Activated naive CD8-positive, alpha-beta T cell treated with anti-CD3 and anti-CD28 coated beads, Interleukin-2, amount 10 ng/mL, durations not matched to agents 7 days and 5 days (primary cell): ENCODE data around the gene COLQ. TPM values are rescaled to one million over a fixed set of nuclear protein-coding genes. Genes with fewer than 3 reads are reported as not detected.
"Not testable (repeated sequence)": the region's sequence is repeated elsewhere in the genome, so short reads cannot be mapped to it uniquely, and the experiment has no call there.

Experiments used
- ATAC-seq: fragments of 150-1000 bp; cut with Tn5 transposase; one replicate; pipeline ENCODE4 v1.10.0; 2021; ENCODE audit warnings: low read depth, moderate library complexity
- POLR2A ChIA-PET: fragments of 350-600 bp; sonication (Branson Sonifier 250); formaldehyde crosslinking; loops from one replicate; lab custom pipeline; 2021; ENCODE audit warnings: antibody characterized with exemption; lab: Charles Lee
- DNase-seq: peaks from one replicate; pipeline ENCODE4 v3.0.0; 2021
- H3K27ac Mint-ChIP-seq: one replicate; pipeline ENCODE4 v1.8.0; 2022; ENCODE audit warnings: mild to moderate bottlenecking, mixed read lengths
- H3K27me3 Mint-ChIP-seq: one replicate; pipeline ENCODE4 v1.8.0; 2022; ENCODE audit warnings: mild to moderate bottlenecking, moderate library complexity, mixed read lengths
- H3K36me3 Mint-ChIP-seq: one replicate; pipeline ENCODE4 v1.8.0; 2021; ENCODE audit warnings: mild to moderate bottlenecking, mixed read lengths
- H3K4me1 Mint-ChIP-seq: one replicate; pipeline ENCODE4 v1.8.0; 2021; ENCODE audit warnings: mixed read lengths
- H3K4me3 Mint-ChIP-seq: one replicate; pipeline ENCODE4 v1.8.0; 2022; ENCODE audit warnings: mild to moderate bottlenecking, moderate library complexity, mixed read lengths
- H3K9me3 Mint-ChIP-seq: one replicate; pipeline ENCODE4 v1.8.0; 2021; ENCODE audit warnings: mixed read lengths
- total RNA-seq, 2 experiments: library from RNA; stranded (reverse); gene quantifications; one replicate each; pipeline ENCODE4 v1.2.3, GENCODE V29; 2021

The COLQ gene
- total RNA-seq, 2 experiments from 2014 or later, result 3.5 to 4.1 TPM

DNA sequence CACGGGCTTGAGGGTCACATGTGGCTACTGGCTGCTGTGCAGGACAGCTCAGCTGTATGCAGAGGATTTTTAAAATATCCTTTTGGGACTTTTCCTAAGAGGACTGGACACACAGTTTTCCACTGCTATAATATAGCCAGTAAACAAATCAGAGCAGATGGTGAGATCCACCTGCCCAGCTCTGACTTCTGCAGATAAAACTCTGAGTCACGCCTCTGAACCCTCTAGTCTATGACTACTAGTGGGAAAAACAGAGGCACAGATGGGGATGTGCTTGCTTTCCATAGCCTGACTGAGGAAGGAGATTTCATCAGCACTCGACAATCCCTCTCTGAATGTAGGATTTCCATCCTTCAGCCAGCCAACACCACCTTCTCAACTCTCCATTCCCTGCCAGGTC is 45.1 kb downstream of the COLQ start:
- DNase-seq (no peak), ATAC-seq (no peak)
- Mint-ChIP-seq H3K4me1 (no peaks in the 10 kb centered on the region), H3K27ac (no peak overlapping the region), H3K9me3 (no peaks in the 10 kb centered on the region), H3K36me3 (no peaks in the 10 kb centered on the region), H3K27me3 (peaks cover 9% of the 10 kb centered on the region), H3K4me3 (no peak overlapping the region)
- POLR2A ChIA-PET, result no interaction called here

DNA sequence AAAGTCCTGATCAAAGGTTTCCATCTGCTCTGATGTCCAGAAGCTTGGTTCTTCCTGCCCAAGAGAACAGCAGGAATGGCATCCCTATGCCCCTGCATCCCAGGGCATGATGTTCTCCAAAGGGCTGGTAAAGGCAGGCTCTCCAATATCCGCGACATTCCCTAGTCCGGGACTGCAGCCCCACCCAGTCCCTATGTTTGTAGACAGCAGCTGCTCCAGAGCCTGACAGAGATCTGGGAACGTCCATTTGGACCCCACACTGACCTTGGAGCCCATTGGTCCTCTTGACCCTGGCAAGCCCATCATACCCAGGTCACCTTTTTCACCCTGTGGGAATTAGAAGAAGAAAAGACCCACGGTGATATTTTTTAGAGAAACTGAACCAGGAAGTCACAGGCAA is 46.3 kb downstream of the COLQ start:
- Mint-ChIP-seq H3K27me3 (peaks cover 5% of the 10 kb centered on the region), H3K4me3 (no peak overlapping the region), H3K4me1 (no peaks in the 10 kb centered on the region), H3K9me3 (no peaks in the 10 kb centered on the region), H3K27ac (no peak overlapping the region), H3K36me3 (no peaks in the 10 kb centered on the region)
- DNase-seq, result no peak
- POLR2A ChIA-PET, result no interaction called here
- no peak for ATAC-seq

DNA sequence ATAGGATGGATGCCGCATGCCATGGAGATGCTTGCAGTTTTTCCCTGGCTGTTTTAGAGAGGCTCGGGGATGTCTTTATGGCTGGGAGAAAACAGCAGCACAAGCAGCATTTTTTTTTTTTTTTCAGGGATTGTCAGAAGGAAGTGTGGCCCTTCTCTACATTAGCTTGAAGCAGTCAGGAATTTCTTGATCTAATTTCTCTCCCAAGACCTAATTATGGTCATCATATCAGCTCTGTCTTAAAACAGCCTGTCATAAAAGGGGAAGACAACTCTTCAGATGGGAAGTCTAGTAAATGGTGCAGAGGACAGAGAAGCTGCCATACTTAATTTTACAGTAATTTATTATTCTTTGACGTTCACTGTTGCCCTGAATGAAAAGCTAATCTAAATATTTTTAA is 49.6 kb downstream of the COLQ start:
- no peaks in the 10 kb centered on the region for H3K4me1 Mint-ChIP-seq
- no peaks in the 10 kb centered on the region for H3K36me3 Mint-ChIP-seq
- DNase-seq (no peak), ATAC-seq (no peak)
- no peak overlapping the region for H3K27ac Mint-ChIP-seq
- POLR2A ChIA-PET, result no interaction called here
- H3K4me3 Mint-ChIP-seq, result no peak overlapping the region
- peaks cover 2% of the 10 kb centered on the region for H3K27me3 Mint-ChIP-seq
- H3K9me3 Mint-ChIP-seq, result no peaks in the 10 kb centered on the region

DNA sequence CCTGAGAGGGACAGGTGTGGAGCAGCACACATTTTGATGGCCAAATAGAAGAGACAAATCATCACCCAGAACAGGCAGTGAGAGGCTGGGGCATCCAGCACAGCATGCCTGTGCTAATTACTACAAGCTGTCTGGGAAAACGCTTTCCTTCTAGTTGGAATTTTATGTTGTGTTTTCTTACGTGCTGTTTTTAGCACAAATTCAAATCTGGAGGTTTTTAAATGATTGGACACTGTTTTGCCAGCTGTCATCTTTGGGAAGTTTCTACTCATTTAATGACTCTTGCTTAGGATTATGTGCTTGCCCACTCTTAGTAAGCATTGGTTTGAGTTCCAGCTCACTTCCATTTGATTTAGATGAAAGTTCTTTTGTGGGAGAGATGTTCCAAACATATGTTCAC is 50.7 kb downstream of the COLQ start:
- Mint-ChIP-seq H3K9me3 (no peaks in the 10 kb centered on the region), H3K4me1 (no peaks in the 10 kb centered on the region), H3K36me3 (no peaks in the 10 kb centered on the region), H3K27ac (no peak overlapping the region), H3K4me3 (no peak overlapping the region), H3K27me3 (peaks cover 2% of the 10 kb centered on the region)
- no peak for ATAC-seq
- no peak for DNase-seq
- POLR2A ChIA-PET, result interaction anchor here (0.8 kb wide), 1 partner anchor 27 kb away, joined by 4 read pairs; no protein-coding TSS in a partner anchor

GRCh38 chr3:15470261-15470660 is 51.2 kb downstream of the COLQ start:
- H3K4me3 Mint-ChIP-seq, result no peak overlapping the region
- no peaks in the 10 kb centered on the region for H3K4me1 Mint-ChIP-seq
- peaks cover 2% of the 10 kb centered on the region for H3K27me3 Mint-ChIP-seq
- DNase-seq, result no peak
- H3K9me3 Mint-ChIP-seq, result no peaks in the 10 kb centered on the region
- POLR2A ChIA-PET, result no interaction called here
- H3K27ac Mint-ChIP-seq, result no peak overlapping the region
- no peak for ATAC-seq
- H3K36me3 Mint-ChIP-seq, result no peaks in the 10 kb centered on the region

DNA sequence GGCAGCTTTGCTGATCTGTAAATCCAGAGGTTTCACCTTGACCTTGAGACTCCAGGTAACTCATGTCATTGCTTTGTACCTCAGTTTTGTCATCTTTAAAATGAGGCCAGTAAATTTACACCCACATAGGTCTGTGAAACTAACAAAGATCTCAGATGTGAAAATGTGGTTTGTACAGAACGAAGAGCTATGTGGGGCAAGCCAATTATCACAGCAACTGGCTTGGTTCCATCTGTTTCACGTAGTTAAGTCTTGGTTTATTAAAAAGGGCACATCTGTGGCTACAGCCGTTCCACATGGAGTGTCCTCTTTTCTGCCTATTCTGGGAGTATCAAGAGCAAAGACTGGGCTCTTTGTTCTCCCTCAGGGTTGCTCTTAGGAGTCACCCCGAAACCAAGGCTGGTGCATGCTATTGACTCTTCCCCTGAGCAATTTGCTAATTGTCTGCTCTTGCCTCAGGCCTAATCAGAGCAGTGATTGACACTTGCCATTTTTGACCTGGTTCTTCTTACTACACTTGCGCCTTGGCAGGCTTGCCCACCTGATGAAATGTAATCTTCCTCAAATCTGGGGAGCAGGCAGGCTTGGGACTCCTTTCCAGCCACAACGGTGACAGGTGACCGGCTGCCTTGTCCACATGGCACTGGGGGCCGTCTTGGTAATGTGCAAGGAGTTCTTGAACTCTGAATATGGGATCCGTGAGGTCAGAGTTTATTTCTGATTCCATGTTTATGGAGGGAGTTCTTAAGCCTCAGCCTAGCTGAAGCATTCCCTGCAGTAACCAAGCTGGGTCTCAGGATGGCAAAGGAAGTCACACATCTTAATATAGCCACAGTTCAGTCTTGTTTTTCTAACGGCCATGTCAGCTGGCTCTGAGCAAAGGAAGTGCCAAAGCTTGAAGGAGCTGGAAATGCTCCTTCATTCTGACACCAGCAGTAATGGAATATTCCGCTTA is 54.0 kb downstream of the COLQ start:
- no peaks in the 10 kb centered on the region for H3K27me3 Mint-ChIP-seq
- POLR2A ChIA-PET, result interaction anchor here (1.5 kb wide), 1 partner anchor 47 kb away, joined by 3 read pairs; no protein-coding TSS in a partner anchor
- ATAC-seq, result no peak
- no peak overlapping the region for H3K4me3 Mint-ChIP-seq
- no peaks in the 10 kb centered on the region for H3K9me3 Mint-ChIP-seq
- H3K4me1 Mint-ChIP-seq, result peaks cover 5% of the 10 kb centered on the region
- no peak overlapping the region for H3K27ac Mint-ChIP-seq
- H3K36me3 Mint-ChIP-seq, result no peaks in the 10 kb centered on the region
- DNase-seq, result no peak

DNA sequence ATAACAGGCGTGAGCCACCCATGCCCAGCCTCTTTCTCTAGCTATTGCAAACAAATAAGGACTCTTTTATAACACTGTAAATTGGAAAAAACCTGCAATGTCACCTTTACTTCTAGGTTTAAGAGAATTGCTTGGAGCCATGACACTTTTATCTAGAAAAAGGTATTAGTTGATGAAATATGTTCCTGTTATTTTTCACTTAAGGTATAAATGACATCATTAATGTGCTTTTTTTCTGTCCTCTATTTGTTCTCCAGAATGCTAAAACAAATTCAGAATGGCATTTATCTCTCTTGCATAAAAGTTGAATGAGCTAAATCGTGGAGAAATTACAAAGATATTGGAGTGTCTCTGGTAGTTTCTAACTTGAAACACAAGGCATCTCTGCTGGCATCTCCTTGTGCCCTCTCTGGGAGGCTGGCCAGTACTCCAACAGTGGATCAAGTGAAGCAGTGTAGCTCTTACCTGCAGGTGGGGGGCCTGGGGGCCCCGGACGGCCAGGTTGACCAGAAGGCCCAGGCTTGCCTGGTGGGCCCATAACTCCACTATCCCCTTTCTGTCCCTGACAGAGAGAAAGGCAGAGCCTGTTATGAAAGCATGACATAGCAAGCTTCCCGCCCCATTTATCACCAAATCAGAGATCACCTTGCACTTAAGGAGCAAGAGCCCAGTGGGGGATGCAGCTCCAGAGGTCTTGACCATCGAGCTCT is 55.5 kb downstream of the COLQ start:
- no peak overlapping the region for H3K27ac Mint-ChIP-seq
- no peak overlapping the region for H3K4me3 Mint-ChIP-seq
- POLR2A ChIA-PET, result no interaction called here
- H3K27me3 Mint-ChIP-seq, result no peaks in the 10 kb centered on the region
- peaks cover 15% of the 10 kb centered on the region for H3K4me1 Mint-ChIP-seq
- H3K9me3 Mint-ChIP-seq, result no peaks in the 10 kb centered on the region
- no peak for ATAC-seq
- no peaks in the 10 kb centered on the region for H3K36me3 Mint-ChIP-seq
- no peak for DNase-seq

DNA sequence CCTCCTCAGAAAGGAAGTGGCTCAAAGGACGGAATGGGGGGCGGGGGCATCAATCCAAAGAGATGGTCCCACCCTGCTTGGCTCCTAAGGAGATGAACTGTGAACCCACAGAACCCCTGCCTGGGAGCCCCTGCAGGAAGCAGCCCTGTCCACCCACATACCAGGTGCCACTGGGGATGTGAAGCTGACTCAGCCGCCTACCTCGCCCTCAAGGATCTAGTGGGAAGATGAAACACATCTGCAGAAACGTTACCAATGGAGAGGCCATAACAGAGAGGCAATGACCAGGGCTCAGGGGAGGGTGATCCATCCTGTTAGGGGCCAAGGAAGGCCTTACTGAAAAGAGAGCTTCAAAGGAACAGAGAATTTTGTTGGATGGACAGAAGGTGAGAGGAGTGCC is 59.1 kb downstream of the COLQ start:
- no peak for ATAC-seq
- no peaks in the 10 kb centered on the region for H3K9me3 Mint-ChIP-seq

DNA sequence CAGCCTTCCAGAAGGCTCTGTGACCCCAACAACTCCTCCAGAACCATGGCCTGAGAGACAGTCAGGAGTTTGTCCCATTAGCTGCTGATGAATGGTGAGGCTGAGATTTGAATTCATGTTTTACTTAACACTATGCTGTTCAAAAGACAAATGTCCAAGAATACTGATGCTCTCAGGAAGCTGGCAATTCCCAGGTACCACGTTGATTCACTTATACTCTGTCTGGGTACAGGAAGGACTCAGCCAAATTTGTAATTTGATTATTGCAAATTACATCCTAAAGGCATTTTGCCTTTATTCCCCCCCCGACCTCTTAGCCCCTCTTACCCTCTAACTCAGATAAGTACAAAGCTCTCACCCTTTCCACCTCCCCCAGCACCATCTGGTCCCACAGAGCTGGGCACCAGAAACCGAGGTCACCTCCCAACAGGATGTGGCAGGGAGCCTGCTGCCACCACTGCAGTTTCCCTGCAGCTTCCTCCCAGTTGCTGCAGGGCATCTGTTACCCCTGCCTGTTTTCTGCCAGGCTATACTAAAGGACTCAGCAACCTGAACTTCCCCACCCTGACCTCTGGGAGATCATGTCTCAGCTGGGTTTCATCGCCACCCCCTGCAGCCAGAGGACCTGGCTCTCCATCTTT is 60.5 kb downstream of the COLQ start:
- peak overlapping the region; percentile 52 for H3K4me3 Mint-ChIP-seq
- H3K4me1 Mint-ChIP-seq, result peaks cover 27% of the 10 kb centered on the region
- DNase-seq, result peak; percentile 41
- ATAC-seq, result peak; percentile 77
- H3K36me3 Mint-ChIP-seq, result no peaks in the 10 kb centered on the region
- H3K27me3 Mint-ChIP-seq, result peaks cover 4% of the 10 kb centered on the region
- POLR2A ChIA-PET, result interaction anchor here (0.6 kb wide), 1 partner anchor 255 kb away, joined by 3 read pairs; the partner anchor contains the start of gene CAPN7
- H3K9me3 Mint-ChIP-seq, result no peaks in the 10 kb centered on the region
- H3K27ac Mint-ChIP-seq, result peak overlapping the region; percentile 43

More for the DNA sequence above, 59.1 kb downstream of the COLQ start:
- Mint-ChIP-seq H3K36me3 (no peaks in the 10 kb centered on the region), H3K4me3 (no peak overlapping the region), H3K27me3 (peaks cover 4% of the 10 kb centered on the region), H3K27ac (no peak overlapping the region), H3K4me1 (peaks cover 27% of the 10 kb centered on the region)
- POLR2A ChIA-PET, result no interaction called here
- no peak for DNase-seq

- H3K9me3 Mint-ChIP-seq, result no peaks in the 10 kb centered on the region
- H3K27ac Mint-ChIP-seq, result no peak overlapping the region
- H3K4me1 Mint-ChIP-seq, result peaks cover 27% of the 10 kb centered on the region
- DNase-seq (no peak), ATAC-seq (no peak)
- POLR2A ChIA-PET, result no interaction called here
- H3K4me3 Mint-ChIP-seq, result no peak overlapping the region
- H3K27me3 Mint-ChIP-seq, result peaks cover 4% of the 10 kb centered on the region
- no peaks in the 10 kb centered on the region for H3K36me3 Mint-ChIP-seq
Observed at GRCh38 chr3:15458212-15458780, 63.2 kb downstream of the COLQ start.

DNA sequence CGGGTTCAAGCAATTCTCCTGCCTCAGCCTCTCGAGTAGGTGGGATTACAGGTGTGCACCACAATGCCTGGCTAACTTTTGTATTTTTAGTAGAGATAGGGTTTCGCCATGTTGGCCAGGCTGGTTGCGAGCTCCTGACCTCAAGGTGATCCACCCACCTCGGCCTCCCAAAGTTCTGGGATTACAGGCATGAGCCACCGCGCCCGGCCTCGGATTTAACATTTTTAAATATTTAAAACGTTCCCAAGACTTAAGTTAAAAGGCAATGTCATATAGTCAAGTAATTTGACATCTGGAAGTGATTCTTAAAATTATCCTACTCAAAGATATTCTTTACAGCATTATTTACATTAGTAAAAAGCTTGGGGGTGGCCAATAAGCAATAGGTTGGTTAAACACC is 64.6 kb downstream of the COLQ start:
- H3K36me3 Mint-ChIP-seq, ATAC-seq, POLR2A ChIA-PET, H3K27ac Mint-ChIP-seq, H3K9me3 Mint-ChIP-seq, H3K27me3 Mint-ChIP-seq, DNase-seq, H3K4me3 Mint-ChIP-seq: not testable (repeated sequence)
- peaks cover 18% of the 10 kb centered on the region for H3K4me1 Mint-ChIP-seq

- POLR2A ChIA-PET, result no interaction called here
- DNase-seq (no peak), ATAC-seq (no peak)
- H3K27ac Mint-ChIP-seq, result no peak overlapping the region
- H3K9me3 Mint-ChIP-seq, result no peaks in the 10 kb centered on the region
- H3K36me3 Mint-ChIP-seq, result no peaks in the 10 kb centered on the region
- H3K4me1 Mint-ChIP-seq, result peaks cover 15% of the 10 kb centered on the region
- no peak overlapping the region for H3K4me3 Mint-ChIP-seq
- peaks cover 4% of the 10 kb centered on the region for H3K27me3 Mint-ChIP-seq
Observed at GRCh38 chr3:15456321-15456720, 65.2 kb downstream of the COLQ start.

- no peak for DNase-seq
- Mint-ChIP-seq H3K27ac (peak overlapping the region; percentile 27), H3K36me3 (no peaks in the 10 kb centered on the region), H3K4me3 (no peak overlapping the region), H3K9me3 (no peaks in the 10 kb centered on the region), H3K27me3 (peaks cover 4% of the 10 kb centered on the region), H3K4me1 (peaks cover 10% of the 10 kb centered on the region)
- POLR2A ChIA-PET, result no interaction called here
- no peak for ATAC-seq
Observed at GRCh38 chr3:15455756-15456155, 65.8 kb downstream of the COLQ start.
